Activated naive CD4-positive, alpha-beta T cell (primary cell): Measurements from ENCODE around the gene IFRD2.
"Not testable (repeated sequence)": the region's sequence is repeated elsewhere in the genome, so short reads cannot be mapped to it uniquely, and the experiment has no call there.

Experiments
- DNase-seq, 4 experiments: peaks; one replicate each; lab custom pipeline; 2025; lab: John Stamatoyannopoulos, UW

The IFRD2 gene

DNA sequence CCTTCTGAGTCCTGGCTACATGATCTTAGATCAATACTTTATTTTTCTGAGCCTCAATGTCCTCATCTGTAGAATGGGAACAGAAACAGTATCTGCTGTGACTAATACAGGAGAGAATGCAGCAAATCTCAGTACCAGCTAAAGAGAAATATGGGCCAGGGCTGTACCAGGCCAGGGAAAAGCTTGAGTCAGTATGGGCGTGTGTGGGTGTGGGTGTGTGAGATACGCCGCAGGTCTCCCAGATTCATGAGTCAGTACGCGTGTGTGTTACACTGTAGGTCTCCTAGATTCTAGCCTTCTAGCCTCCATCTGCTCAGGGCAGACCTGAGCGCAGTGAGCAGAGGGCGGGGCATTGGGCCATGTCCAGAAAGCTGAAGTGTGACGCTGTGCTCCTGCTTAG, 41.0 kb downstream of the IFRD2 start:
- no peak for DNase-seq

- no peak for DNase-seq
These were observed 41.7 kb downstream of the IFRD2 start for GRCh38 chr3:50250514-50250913.

GRCh38 chr3:50249457-50249856, 42.8 kb downstream of the IFRD2 start:
- no peak for DNase-seq

GRCh38 chr3:50248387-50248786, 43.8 kb downstream of the IFRD2 start:
- no peak for DNase-seq

DNA sequence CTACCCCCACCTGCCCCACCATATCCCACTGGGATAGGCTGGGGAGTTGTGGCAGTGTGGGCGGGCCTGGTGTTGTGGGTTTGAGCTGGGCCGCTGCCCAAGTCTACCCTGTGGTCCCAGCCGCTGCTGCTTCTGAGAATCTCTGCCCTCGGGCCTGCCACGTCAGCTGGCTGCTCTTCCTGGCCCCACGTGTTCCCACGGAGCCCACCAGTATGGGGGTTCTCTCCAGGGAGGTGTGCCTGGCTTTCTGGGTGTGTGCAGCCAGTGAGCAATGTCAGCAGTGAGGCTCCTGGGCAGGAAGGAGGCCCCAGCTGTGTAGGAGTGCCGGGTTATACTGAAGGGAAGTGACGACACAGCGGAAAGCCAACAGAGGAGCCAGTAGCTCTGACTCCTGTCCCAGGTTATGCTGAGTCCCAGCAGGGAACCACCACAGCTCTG, 45.7 kb downstream of the IFRD2 start:
- peak; percentile 33 to 64 (median 42) for DNase-seq

DNA sequence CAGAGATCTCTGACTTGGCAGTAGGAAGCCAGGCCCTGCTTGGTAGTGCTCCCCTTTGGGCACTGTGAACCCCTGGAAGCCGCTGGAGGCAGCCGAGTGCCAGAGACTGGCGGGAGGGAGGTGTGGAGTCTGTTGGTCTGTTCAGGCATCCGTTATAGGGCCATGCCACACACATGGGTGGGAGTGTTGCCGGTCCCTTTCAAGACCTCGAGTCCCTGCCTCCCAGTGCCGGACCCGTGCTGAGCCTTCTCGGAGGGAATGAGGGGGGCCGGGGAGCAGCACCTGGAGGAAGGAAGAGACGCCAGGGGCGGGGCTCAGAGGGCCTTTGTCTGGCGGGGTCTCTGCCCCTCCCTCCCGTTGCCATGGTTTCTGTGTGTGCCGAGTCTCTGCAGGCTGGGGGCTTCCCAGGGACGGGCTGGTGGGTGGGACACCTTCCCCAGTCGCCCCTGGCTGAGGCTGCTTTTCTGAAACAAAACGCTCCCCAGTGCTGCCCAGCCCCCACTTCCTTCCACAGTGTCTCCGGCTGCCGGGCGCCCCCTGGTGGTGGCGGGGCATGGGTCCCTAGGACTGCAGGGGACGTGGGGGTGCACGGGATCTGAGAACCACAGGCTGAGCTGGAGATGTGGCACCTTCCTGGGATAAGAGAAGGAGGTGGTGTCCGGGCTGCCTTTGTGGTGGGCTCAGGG, 46.3 kb downstream of the IFRD2 start:
- DNase-seq: peak; percentile 87 to 97 (median 97)

DNA sequence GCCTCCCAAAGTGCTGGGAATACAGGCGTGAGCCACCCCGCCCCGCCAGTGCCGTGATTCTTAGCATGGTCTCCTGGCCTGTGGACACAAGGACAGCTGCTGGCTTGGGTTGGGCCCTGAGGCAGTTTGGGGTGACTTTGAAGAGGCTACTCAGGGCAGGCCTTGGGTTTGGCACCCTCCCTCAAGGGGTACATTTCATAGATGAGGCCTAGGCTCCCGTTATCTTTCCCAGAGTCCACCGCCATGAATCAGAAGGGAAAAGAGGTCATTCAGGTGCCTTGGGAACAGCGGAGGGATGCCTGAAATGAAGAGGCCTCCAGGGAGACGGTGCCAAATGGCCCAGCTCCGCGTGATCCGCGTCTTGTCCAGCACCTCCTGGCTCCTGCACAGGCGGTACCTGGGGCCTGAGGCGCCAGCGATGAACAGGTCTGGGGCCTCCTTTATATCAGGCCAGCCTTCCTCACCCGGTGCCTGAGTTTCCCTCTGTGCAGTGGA, 46.9 kb downstream of the IFRD2 start:
- no peak for DNase-seq

DNA sequence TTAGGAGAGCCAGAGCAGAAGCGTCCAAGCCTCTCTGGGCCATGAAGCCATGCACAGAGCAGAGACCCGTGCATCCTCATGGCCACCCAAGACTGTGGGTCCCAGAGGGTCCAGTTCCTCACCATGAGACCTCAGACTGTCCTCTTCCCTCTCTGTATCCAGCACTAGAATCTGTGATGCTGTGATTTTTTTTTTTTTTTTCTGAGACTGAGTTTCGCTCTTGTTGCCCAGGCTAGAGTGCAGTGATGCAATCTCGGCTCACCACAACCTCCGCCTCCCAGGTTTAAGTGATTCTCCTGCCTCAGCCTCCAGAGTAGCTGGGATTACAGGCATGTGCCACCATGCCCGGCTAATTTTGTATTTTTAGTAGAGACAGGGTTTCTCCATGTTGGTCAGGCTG, 47.4 kb downstream of the IFRD2 start:
- not testable (repeated sequence) for DNase-seq

DNA sequence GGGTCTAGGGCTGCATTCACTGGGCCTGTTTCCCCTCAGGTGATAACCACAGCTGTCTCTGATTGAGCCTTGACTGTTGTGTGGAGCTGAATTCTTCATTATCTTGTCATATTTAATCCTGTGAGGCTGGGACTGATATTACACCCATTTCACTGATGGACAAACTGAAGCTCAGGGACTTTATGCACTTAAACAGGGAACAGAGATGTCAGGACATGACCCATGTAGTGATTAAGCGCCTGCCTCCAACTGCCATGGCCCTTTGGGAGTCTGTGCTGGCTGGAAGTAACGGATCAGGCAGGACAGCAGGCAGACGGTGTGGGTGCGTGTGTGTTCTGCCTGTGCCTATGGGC, 48.7 kb downstream of the IFRD2 start:
- no peak for DNase-seq

DNA sequence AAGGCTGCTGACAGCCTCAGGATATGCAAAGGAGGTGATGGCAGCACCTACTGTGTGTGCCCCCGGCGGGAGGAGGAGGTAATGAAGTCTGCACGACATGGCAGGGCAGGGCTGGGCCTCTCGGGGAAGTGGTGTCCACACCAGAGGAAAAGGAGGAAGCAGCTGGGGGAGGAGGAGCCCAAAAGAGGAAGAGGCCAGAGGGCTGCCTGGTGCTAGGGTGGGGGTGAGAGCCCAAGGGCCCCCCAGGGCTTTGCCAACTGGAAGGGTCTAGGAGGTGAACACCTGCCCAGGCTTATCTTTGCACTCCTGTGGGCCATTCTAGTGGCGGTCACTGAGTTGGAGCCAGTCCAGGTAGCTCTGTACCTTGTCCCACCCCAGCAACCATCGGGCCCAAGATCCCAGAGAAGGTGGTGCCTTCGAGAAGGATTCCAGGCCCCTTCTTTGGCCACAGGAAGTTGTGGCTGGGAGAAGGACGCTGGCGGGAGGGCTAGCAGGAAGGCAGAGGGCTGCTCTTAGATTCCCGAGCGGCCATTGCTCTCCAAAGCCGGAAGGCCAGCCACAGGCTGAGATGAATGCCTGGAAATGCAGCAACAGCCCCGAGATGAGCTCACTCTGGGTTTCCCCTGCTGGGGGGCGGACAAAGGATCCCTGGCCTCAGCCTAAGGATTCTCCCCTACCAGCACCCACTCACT, 49.2 kb downstream of the IFRD2 start:
- no peak for DNase-seq

GRCh38 chr3:50242381-50242770, 49.9 kb downstream of the IFRD2 start:
- no peak for DNase-seq

DNA sequence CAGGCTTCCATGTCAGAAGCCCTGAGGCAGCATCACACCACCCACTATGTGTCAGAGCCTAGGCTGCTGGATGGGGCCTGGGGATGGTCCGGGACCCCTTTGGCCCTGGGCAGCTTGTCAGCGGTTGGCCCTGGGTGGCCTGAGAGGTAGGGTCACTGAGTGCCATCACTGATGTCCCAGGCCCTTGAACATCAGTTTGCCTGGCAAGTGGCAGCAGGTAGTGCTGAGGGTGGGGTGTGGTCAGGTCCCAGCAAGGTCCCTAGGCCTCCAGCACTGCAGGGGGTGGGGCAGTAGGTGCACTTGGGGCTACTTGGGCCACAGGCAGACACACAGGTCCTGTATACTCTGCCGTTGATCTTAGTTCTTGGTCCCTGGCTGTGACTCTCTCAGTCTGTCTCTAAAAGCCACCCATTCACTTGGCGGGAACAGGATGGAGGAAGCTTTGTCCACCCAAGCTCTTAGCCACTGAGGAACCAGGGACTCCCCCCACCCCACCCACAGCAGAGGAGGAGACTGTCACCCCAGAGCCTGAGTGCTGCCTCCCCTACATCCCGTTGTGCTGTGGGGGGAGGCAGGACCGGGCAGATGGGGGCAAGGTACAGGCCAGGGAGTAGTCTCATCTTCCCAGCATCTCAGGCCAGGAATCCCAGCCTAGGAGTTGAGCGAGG, 50.4 kb downstream of the IFRD2 start:
- DNase-seq: no peak

DNA sequence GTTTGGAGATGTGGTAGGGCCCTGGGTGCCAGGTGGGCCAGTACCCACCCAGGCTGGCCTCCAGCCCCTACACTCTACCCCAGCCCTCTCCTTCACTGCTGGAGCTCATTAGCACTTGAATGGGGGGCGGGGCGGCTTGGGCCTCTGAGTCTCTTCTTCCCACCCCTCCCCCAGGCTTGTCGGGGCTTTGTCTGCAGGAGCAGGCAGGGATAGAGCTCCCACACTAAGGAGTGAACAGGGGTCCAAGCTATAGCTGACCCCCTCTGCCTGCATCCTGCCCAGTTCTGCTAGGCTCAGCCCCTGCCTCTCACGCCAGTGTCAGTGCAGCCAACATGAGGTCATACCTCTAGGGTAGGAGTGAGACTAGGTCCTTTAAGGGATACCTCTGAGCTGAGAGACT, 51.1 kb downstream of the IFRD2 start:
- DNase-seq: no peak

GRCh38 chr3:50239649-50240048, 52.6 kb downstream of the IFRD2 start:
- DNase-seq: no peak

DNA sequence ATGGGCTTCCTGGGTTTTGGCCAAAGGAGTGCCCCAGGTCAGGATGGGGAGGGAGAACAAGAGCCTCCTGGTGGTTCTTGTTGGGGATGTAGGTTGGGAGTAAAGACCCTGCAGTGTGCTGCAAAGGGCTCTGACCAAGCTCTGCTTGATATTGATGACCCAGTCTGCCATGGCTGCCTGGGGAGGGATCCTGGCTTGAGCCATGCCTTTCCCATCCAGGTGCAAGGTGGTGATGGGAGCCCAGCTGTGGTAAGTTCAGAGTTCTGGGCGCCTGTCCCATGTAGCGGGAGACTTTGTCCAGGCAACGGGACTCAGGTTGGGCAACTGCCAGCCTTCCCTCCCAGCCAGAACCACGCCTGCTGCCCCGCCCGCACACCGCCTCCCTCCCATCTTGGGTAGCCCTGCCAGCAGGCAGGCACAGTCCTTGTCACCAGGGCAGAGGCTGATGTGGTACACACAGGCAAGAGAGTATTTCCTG, 53.6 kb downstream of the IFRD2 start:
- no peak for DNase-seq

- DNase-seq: peak; percentile 53 to 82 (median 71)
These were observed 54.3 kb downstream of the IFRD2 start for GRCh38 chr3:50237754-50238548.
